ENCODE measurements around the gene RTN4.

The RTN4 gene

DNA sequence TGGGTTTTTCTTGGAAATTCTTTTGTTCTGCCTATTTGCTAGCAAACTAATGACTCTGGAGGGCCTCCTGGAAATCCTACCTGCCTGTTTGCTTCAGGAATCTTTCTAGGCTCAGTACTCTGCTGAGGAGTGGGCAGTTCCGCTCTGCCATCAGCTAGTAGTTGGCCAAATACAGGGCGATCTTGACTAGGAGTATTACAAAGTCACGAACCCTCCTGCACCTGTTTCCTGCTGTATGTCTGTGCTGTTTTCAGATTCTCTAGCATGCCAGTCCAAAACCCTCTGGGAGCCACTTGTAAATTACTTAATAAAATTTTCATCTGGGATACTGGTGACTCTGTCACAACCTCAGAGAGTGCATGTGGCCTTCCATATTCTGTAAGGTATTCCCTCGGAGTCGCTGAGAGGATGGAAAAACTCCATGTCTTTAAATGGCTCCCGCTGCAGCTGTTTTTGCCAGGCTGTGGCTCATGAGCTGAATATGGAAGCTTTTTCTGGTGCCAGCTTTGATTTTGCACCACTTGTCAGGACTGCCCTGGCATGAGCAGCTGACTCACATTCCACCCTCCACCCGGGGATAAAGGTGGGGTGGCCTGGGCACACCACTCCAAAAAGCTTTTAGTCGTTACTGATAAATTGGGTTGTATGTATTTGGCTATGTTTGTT lies 123.0 kb downstream of the RTN4 start:
- no peak overlapping the region for H3K4me3 ChIP-seq (ENCODE audit: control insufficient read depth, low read depth, low read length)
- TF ChIP-seq, protein P1, sequence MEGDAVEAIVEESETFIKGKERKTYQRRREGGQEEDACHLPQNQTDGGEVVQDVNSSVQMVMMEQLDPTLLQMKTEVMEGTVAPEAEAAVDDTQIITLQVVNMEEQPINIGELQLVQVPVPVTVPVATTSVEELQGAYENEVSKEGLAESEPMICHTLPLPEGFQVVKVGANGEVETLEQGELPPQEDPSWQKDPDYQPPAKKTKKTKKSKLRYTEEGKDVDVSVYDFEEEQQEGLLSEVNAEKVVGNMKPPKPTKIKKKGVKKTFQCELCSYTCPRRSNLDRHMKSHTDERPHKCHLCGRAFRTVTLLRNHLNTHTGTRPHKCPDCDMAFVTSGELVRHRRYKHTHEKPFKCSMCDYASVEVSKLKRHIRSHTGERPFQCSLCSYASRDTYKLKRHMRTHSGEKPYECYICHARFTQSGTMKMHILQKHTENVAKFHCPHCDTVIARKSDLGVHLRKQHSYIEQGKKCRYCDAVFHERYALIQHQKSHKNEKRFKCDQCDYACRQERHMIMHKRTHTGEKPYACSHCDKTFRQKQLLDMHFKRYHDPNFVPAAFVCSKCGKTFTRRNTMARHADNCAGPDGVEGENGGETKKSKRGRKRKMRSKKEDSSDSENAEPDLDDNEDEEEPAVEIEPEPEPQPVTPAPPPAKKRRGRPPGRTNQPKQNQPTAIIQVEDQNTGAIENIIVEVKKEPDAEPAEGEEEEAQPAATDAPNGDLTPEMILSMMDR (IDR thresholded peaks at IDR 0.05; ENCODE audit: control insufficient read depth, insufficient read depth, low read depth, low read length, missing control alignments), result no peak
- no peak for DNase-seq (ENCODE audit: low read depth)

GRCh38 chr2:54925022-54925421 lies 125.2 kb downstream of the RTN4 start:
- TF ChIP-seq, protein P1 (IDR thresholded peaks at IDR 0.05; ENCODE audit: control insufficient read depth, insufficient read depth, low read depth, low read length, missing control alignments), result no peak
- no peak for DNase-seq (ENCODE audit: low read depth)

DNA sequence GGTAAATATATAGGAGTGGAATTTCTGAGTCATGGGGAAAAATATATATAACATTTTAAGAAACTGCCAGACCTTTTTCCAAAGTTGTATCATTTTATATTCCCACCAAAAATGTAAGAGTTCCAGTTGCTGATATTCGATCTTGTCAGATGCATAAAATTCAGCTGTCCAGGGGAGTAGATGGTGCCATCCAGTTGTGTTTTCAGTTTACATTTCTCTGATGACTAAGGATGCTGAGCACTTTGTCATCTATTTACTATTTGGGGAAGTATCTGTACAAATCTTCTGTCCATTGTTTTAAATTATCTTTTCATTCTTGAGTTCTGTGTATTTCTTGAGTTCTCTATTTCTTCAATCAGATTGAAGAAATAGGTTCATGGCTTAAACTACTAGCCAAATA lies 126.1 kb downstream of the RTN4 start:
- H3K4me3 ChIP-seq (ENCODE audit: control insufficient read depth, low read depth, low read length), result no peak overlapping the region
- DNase-seq (ENCODE audit: low read depth), result no peak
- TF ChIP-seq, protein P1 (IDR thresholded peaks at IDR 0.05; ENCODE audit: control insufficient read depth, insufficient read depth, low read depth, low read length, missing control alignments), result no peak

More at GRCh38 chr2:54925022-54925421, 125.2 kb downstream of the RTN4 start:
- no peak overlapping the region for H3K4me3 ChIP-seq (ENCODE audit: control insufficient read depth, low read depth, low read length)

Measured in AG09309 (cell line).